HG03354 (cell line): ENCODE measurements around the gene PNCK.

Experiments
- ATAC-seq: cut with Tn5 transposase; IDR thresholded peaks from one replicate; pipeline ENCODE4 v1.9.1; 2021; ENCODE audit warnings: mild to moderate bottlenecking; ENCODE audit not compliant: unreplicated experiment, poor library complexity, severe bottlenecking

The PNCK gene

GRCh38 chrX:153620576-153620975 lies 53.0 kb downstream of the PNCK start:
- ATAC-seq, result no peak
